ENCODE results near the gene NRL.

DNA sequence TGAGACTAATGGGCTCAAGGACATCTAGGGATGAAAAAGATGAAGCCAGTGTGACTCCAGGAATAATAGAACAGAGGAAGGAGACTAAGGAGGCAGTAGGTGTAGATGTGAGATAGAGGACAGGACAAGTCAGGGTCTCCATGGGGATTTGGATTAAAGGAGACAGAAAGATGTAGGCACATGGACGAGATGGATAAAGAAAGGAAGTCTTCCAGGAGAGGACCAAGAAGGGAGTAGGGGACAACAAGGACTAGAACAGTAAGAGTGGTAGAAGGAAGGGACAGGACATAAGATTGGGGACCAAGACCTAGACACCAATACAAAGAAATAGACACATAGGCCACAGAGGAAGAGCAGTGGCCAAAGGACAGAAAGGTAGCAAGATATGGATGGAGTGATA, 27.7 kb downstream of the NRL start:
- TF ChIP-seq EP300 (IDR thresholded peaks at IDR 0.05): no peak
- TF ChIP-seq, protein P1, sequence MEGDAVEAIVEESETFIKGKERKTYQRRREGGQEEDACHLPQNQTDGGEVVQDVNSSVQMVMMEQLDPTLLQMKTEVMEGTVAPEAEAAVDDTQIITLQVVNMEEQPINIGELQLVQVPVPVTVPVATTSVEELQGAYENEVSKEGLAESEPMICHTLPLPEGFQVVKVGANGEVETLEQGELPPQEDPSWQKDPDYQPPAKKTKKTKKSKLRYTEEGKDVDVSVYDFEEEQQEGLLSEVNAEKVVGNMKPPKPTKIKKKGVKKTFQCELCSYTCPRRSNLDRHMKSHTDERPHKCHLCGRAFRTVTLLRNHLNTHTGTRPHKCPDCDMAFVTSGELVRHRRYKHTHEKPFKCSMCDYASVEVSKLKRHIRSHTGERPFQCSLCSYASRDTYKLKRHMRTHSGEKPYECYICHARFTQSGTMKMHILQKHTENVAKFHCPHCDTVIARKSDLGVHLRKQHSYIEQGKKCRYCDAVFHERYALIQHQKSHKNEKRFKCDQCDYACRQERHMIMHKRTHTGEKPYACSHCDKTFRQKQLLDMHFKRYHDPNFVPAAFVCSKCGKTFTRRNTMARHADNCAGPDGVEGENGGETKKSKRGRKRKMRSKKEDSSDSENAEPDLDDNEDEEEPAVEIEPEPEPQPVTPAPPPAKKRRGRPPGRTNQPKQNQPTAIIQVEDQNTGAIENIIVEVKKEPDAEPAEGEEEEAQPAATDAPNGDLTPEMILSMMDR (IDR thresholded peaks at IDR 0.05): no peak
- TF ChIP-seq POLR2A (IDR thresholded peaks at IDR 0.05): no peak
- TF ChIP-seq POLR2AphosphoS5 (IDR thresholded peaks at IDR 0.05): no peak
